ENCODE measurements around the gene SLC8A1.

DNA sequence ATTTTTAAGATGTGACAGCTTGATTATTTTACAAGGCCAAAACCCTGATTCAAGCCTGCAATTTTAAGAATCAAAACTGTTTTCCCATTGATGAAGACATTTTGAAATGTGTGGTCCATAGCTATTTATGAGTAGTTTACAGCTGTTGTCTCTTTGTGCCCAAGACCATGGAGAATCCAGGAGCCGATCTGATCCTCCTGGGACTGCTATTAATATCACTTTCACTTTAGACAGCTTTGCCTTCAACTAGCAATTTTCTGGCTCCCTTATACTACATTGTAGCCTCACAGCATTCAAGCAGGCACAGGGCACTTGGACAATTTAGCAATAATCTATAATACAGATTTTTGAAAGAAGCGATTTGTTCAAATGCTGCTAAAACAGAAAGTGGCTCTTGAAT lies 172.9 kb downstream of the SLC8A1 start:
- TF ChIP-seq, protein P1, sequence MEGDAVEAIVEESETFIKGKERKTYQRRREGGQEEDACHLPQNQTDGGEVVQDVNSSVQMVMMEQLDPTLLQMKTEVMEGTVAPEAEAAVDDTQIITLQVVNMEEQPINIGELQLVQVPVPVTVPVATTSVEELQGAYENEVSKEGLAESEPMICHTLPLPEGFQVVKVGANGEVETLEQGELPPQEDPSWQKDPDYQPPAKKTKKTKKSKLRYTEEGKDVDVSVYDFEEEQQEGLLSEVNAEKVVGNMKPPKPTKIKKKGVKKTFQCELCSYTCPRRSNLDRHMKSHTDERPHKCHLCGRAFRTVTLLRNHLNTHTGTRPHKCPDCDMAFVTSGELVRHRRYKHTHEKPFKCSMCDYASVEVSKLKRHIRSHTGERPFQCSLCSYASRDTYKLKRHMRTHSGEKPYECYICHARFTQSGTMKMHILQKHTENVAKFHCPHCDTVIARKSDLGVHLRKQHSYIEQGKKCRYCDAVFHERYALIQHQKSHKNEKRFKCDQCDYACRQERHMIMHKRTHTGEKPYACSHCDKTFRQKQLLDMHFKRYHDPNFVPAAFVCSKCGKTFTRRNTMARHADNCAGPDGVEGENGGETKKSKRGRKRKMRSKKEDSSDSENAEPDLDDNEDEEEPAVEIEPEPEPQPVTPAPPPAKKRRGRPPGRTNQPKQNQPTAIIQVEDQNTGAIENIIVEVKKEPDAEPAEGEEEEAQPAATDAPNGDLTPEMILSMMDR (conservative IDR thresholded peaks at IDR 0.05; ENCODE audit: low read length) = no peak
- no peak for TF ChIP-seq EZH2phosphoT487 (IDR thresholded peaks at IDR 0.05; ENCODE audit: borderline replicate concordance)
